ENCODE data around the gene ACSL3. TPM values are rescaled to one million over a fixed set of nuclear protein-coding genes. Genes with fewer than 3 reads are reported as not detected.
"Not testable (repeated sequence)": the region's sequence is repeated elsewhere in the genome, so short reads cannot be mapped to it uniquely, and the experiment has no call there.

ACSL3 gene
- total RNA-seq, 1 donor from 2014 or later: 91.5 TPM

GRCh38 chr2:222982909-222983265 is 122.1 kb downstream of the ACSL3 start:
- TF ChIP-seq, protein P1, sequence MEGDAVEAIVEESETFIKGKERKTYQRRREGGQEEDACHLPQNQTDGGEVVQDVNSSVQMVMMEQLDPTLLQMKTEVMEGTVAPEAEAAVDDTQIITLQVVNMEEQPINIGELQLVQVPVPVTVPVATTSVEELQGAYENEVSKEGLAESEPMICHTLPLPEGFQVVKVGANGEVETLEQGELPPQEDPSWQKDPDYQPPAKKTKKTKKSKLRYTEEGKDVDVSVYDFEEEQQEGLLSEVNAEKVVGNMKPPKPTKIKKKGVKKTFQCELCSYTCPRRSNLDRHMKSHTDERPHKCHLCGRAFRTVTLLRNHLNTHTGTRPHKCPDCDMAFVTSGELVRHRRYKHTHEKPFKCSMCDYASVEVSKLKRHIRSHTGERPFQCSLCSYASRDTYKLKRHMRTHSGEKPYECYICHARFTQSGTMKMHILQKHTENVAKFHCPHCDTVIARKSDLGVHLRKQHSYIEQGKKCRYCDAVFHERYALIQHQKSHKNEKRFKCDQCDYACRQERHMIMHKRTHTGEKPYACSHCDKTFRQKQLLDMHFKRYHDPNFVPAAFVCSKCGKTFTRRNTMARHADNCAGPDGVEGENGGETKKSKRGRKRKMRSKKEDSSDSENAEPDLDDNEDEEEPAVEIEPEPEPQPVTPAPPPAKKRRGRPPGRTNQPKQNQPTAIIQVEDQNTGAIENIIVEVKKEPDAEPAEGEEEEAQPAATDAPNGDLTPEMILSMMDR (IDR thresholded peaks at IDR 0.05): no peak
- no peak for DNase-seq
- intact Hi-C loops (cut with DNase I): no loop called here

GRCh38 chr2:222984908-222985307 is 124.1 kb downstream of the ACSL3 start:
- no peak overlapping the region for H3K4me3 ChIP-seq
- no peaks in the 10 kb centered on the region for H3K9me3 ChIP-seq
- ATAC-seq (no peak), DNase-seq (no peak)
- no peaks in the 10 kb centered on the region for H3K36me3 ChIP-seq
- H3K27ac ChIP-seq: no peak overlapping the region
- TF ChIP-seq, protein P1 (IDR thresholded peaks at IDR 0.05): no peak
- no peaks in the 10 kb centered on the region for H3K27me3 ChIP-seq
- intact Hi-C loops (cut with DNase I): no loop called here
- peaks cover 7% of the 10 kb centered on the region for H3K4me1 ChIP-seq

More at GRCh38 chr2:222982909-222983265, 122.1 kb downstream of the ACSL3 start:
- Histone ChIP-seq H3K36me3 (no peaks in the 10 kb centered on the region), H3K27me3 (no peaks in the 10 kb centered on the region), H3K4me3 (no peak overlapping the region), H3K4me1 (peaks cover 7% of the 10 kb centered on the region), H3K27ac (no peak overlapping the region), H3K9me3 (no peaks in the 10 kb centered on the region)
- ATAC-seq: no peak

- no peak for ATAC-seq
- H3K4me3 ChIP-seq: no peak overlapping the region
- H3K4me1 ChIP-seq: no peaks in the 10 kb centered on the region
- no peaks in the 10 kb centered on the region for H3K36me3 ChIP-seq
- no peak for DNase-seq
- TF ChIP-seq, protein P1 (IDR thresholded peaks at IDR 0.05): no peak
- no peaks in the 10 kb centered on the region for H3K9me3 ChIP-seq
- intact Hi-C loops (cut with DNase I): no loop called here
- no peak overlapping the region for H3K27ac ChIP-seq
- no peaks in the 10 kb centered on the region for H3K27me3 ChIP-seq
These were observed 128.6 kb downstream of the ACSL3 start for GRCh38 chr2:222989431-222989830.

GRCh38 chr2:222990206-222990605 is 129.4 kb downstream of the ACSL3 start:
- H3K9me3 ChIP-seq; intact Hi-C loops (cut with DNase I); H3K4me1 ChIP-seq; H3K36me3 ChIP-seq; ATAC-seq; H3K27ac ChIP-seq; H3K27me3 ChIP-seq; DNase-seq; H3K4me3 ChIP-seq: not testable (repeated sequence)

- no peak for ATAC-seq
- DNase-seq: no peak
- no peaks in the 10 kb centered on the region for H3K36me3 ChIP-seq
- H3K27me3 ChIP-seq: no peaks in the 10 kb centered on the region
- no peaks in the 10 kb centered on the region for H3K9me3 ChIP-seq
- intact Hi-C loops (cut with DNase I): no loop called here
- no peak overlapping the region for H3K4me3 ChIP-seq
- H3K27ac ChIP-seq: no peak overlapping the region
- no peaks in the 10 kb centered on the region for H3K4me1 ChIP-seq
- TF ChIP-seq, protein P1 (IDR thresholded peaks at IDR 0.05): no peak
These were observed 131.3 kb downstream of the ACSL3 start for GRCh38 chr2:222992137-222992536.

Other genes with a start within 250 kb of the ACSL3 start
- gene FARSB, start 204.9 kb upstream of the ACSL3 start, total RNA-seq: 12.0 TPM
- gene MOGAT1, start 189.4 kb upstream of the ACSL3 start, total RNA-seq: 2.2 TPM
- gene KCNE4, start 191.2 kb downstream of the ACSL3 start, total RNA-seq: 0.61 TPM

All from upper lobe of right lung (tissue), 1 donor.